Stimulated activated CD8-positive, alpha-beta memory T cell treated with anti-CD3 and anti-CD28 coated beads, Interleukin-4, amount 100 ng/mL, for 4 hours (primary cell): ENCODE measurements around the gene RING1.

Experiments used
- DNase-seq, 2 donors: peaks; one replicate each; pipeline ENCODE4 v3.0.0-alpha.2; 2020; ENCODE audit warnings: low read depth in 2 of 2, low spot score in 1 of 2

Gene RING1

DNA sequence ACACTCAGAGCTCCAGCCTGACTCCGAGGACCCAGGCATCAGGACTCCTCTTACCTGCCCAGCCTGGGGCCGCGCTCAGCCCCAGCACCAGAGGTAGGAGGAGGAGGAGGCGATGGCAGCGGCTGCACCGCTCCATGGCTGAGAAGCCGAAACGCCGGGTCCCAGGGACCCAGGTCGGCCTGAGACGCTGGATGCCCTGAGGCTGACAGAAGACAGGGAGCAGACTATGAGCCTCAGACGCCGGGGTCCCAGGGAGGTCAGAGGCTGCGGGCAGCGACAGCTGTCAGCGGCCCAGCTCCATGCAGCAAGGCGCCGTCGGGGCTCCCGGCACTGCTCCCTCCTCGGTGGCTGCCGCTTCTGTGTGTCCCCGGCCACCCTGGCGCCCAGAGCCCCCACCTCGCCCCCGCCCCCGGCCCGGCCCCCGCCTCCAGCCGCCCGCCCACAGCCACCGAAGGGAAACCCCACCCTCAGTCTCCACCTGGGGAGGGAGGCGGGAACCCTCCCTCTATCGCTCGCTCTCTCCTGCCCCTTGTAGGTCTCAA lies 16.1 kb upstream of the RING1 start, which contains the start of gene COL11A2:
Gene COL11A2 (minus strand): TSS at position 363 of the 542 bp plus-strand sequence. CDS start 227 bp downstream, at position 136.
- DNase-seq, result no peak

DNA sequence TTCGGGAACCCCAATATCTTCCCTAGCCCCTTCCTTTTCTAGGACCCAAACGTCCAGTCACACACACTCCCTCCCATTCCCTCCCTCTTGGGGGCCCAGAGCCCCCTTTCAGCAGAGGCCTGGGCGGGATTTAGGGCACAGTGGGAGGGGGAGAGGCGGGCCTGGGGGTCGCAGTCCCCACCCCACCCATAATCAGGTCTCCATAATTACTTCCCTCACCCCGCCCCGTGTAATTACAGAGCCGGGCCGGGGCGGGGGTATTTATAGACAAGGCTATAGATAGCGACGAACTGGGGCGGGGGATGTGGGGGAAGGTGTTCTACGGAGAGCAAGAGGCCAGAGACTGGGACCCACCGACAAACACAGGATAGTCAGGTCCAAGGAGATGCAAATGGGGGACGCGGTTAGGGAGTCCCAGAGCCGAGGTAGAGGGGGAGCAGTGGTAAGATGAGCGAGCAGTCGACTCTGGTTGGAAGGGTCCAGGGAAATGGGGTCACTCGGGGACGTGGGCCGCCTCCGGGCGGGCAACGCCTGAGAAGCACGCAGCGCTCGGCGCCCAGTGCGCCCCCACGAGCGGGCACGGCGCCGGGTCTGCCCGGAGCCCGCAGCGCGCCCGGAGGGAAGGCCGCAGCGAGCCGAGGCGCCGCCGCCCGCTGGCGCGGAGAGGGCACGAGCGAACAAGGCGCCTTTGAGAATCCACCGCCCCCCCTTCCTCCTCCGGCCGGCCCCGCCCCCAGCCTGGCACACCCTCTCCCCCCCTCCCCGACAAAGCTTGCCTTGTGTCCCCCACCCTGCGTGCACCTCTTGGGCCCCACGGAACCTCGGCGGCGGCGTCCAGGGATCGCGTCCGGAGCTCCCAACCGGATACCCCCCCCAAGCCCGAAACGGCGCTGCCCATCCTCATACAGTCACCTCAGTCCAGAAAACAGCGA lies 15.4 kb upstream of the RING1 start:
- no peak for DNase-seq

DNA sequence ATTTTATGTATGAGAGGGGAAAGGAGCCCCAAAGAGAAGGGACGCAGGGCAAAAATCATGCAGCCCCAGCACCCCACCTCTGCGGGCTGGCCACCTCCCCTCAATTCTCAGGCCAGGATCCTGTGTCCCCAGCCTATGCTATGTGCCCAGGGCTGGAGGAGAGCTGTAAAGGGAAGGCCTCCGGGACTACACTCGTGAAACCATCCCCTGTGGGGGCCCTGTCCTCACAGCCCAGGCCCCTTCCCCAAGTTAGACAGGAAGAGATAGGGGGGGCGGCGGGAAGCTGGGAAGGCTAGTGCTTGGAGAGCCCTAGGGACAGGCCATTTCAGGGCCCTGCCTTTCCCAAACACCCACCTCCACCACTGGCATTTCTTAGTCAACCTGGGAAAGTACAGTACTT lies 14.7 kb upstream of the RING1 start:
- DNase-seq, result no peak

DNA sequence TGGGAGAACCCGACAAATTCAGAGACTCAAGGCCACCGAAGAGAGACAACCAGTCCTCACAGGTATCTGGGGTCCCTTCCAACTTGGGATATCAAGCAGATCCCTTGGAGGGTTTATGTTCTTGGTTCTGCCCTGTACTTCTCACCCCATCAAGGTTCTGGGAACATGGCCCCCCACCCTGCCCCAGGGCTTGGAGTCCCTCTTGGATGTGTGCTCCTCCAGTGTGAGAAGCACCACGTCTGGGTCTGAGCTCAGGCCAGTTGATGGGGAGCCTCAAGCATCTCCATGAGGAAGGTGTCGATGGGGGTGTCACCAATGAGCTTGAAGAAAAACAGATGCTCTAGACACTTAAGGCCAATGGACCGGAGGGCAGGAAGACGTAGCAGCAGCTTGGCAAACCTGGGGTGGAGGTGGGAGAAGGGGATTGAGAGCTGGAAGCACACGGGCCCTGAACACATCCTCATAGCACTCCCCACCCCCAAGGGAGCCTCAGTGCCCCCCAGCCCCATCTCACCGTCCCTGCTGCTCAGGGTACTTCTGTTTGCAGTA lies 13.8 kb upstream of the RING1 start:
- DNase-seq, result no peak

DNA sequence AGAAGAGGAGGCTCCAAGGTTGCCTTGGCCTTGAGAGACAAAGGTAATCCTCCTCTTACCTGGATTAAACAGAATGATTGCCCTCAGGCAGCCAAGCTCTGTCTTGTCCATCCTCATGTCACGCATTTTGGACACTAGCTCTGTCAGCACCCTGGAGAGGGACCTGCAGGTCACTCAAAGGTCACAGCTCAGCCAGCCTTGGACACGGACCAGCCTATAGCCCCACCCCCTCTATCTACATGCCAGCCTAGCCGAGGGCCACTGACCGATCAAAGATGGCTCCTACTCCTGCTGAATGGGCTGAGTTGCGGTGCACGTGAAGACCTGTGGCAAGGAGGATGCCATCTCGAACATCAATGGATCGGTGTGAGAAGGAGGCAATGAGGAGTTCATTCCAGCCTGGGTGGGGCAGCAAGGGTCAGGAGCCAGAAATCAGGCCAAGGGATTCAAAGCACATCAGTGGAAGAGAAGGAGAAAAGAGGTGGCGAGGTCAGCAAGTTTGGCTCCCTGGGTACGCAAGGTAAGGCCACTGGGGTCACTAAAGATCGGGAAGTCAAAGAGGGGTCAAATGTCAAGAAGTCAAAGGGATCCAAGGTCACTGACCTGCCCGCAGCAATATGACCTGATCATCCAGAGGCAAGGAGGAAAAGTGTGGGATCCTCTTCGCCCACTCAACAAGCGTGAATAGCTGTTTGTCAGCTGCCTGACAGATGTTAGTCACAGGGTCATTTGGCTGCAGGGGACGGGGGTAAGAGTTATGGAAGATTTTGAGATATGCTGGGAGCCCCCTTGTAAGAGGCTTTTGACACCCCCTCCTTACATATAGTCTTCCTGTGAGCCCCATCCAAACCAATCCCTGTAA lies 12.8 kb upstream of the RING1 start:
- no peak for DNase-seq

DNA sequence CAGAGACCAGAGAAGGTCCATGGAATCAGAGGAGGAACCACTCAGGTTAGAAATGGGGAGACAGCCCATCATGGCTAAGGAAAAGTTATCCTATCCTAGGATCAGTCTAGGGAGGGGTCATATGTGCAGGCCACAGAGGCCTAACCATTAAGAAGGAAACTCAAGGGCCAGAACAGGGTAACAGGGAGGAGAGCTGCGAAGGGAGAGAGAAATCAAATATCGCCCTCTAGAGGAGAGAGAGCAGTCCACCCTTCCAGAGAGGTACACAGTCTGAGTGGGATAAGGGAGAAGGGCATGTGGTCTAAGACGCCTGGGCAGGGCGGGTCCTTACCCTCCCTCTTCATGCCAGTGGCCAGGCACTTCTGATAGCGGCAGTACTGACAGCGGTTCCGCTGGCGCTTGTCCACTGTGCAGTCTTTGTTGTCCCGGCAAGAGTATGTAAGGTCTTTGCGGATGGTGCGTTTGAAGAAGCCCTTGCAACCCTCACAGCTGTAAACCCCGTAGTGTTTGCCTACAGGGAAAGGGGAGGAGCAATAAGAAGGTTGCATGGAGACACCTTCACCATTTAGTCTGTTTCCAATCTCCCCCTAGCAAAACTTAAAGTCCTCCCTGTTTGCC lies 10.8 kb upstream of the RING1 start:
- DNase-seq, result no peak

DNA sequence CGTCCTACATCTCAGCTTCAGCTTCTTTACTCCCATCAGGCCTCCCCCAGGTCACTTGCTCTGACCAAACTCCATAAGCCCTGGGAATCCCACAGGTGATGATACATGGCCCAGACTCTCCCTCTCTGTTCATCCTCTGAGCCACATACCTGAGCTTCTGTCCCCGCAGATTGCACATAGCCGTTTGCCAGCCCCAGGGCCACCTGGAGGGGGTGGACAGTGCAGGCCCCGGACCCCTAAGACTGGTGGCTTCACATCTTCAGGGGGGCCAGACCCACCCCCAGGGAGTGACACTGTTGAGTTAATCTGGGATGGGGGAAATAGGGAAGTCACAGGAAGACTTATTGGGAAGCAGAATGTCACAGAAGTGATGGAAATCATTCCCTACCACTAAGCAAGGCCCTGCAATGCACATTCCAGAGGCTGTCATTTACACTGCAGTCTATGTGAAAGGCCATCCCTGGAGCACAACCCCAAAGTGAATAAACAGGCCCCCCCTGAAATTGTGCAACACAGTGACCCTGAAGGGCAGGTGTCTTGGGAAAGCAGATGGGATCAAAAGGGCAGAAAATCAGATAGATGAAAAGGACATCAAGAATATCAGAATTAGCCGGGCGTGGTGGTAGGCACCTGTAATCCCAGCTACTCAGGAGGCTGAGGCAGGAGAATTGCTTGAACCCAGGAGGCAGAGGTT lies 10.0 kb upstream of the RING1 start:
- DNase-seq, result no peak

DNA sequence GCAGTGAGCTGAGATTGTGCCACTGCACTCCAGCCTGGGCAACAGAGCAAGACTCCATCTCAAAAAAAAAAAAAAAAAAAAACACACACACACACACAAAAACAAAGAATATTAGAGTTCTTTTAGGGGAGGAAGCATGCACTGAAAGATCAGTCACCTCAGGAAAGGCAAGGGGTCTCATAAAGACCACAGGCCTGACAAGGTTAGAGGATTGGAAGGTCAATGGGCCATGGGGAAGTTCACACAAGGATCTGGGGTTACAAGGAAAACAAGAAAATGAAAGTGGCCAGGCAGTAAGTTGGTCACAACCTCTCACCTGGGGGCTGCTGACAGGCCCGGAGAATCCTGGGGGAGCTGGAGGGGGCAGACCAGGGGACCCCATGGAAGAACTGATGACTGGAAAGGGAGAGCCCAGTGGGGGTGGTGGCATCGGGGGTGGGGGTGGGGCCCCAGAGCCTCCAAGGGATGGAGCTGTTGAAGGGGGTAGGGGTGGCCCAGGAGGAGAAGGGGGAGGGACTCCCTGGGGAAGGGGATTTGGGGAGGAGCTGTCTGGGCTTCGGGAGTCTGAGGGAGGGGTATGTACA lies 9.4 kb upstream of the RING1 start:
- DNase-seq, result no peak

DNA sequence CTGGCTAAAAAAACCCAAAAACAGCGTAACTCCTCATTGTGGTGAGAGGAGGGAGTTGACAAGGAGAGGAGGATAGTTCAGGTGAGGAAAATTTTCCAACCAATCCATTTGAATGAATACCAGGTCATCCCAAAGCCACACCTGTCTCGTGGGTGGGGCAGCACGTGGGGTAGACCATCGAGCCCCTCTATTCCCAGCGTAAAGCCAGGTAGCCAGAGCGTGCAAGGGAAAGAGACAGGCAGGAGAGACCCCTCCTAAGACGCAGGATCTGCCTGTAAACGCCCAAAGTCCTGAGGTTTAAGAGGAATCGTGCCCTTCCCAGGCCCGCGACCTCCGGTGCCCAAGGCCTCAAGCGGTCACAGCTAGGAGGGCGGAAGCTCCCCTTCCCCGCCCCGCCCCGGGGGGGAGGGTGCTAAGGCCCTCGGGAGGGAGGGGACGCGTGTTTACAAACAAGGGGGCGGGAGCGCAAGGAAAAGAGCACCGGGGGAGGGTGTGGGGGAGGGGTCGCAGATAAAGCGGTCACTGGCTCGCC lies 8.5 kb upstream of the RING1 start:
- peak in 1 of 2 donors; percentile 43 for DNase-seq

DNA sequence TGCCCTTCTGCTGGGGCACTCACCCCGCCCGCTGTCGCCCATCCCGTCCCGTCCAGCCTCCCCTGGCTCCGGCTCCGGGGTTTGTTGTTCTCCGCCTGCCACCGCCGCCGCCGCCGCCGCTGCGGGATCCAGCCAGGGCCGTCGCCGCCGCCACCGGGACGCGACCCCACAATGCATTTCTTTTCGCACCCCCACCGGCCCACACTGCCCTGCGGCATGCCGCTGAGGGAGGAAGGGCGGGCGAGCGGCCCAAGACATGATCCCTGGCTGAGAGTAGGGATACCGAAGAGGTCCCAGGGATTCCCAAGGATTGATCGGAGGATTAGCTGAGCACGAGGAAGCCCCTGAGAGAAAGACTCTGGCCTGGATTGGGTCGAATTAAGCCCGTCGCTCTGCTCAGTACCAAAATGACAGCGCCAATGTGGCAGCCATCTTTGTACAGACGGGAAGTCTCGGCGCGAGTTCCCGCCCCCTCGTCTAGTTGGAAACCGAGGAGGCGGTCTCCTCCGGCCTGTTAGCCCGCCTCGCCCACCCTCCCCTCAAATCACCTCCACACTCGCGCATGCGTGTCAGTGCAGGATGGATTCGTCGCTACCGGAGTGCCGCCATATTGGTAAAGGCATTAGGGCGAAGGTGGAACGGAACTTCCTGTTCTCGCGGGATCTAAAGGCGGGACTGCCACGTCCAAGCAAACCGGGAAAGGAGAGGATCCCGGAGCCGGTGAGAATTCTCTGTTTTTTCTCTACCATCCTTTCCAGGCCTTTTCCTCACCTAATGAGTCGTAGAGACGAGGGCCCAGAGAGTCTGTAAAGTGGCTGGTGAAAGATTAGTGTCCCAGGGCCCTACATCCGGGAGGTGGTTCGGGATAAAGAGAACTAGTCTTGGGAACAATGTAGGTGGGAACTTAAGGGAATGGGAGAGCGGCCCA lies 7.8 kb upstream of the RING1 start, which contains the start of the genes RXRB and SLC39A7:
Gene RXRB (minus strand): TSS at position 447 of the 928 bp plus-strand sequence. CDS start 189 bp downstream, at position 258.
Gene SLC39A7 (plus strand): TSS at position 649 of the 928 bp plus-strand sequence. CDS start 379 bp downstream, outside the sequence.
- peak; percentile 97 to 98 for DNase-seq

DNA sequence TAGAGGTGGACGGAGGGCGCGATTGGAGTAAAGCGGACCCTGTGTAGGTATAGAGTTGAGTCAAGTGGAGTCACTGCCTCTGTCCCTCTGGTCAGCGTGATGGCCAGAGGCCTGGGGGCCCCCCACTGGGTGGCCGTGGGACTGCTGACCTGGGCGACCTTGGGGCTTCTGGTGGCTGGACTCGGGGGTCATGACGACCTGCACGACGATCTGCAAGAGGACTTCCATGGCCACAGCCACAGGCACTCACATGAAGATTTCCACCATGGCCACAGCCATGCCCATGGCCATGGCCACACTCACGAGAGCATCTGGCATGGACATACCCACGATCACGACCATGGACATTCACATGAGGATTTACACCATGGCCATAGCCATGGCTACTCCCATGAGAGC lies 7.2 kb upstream of the RING1 start:
- DNase-seq, result no peak

DNA sequence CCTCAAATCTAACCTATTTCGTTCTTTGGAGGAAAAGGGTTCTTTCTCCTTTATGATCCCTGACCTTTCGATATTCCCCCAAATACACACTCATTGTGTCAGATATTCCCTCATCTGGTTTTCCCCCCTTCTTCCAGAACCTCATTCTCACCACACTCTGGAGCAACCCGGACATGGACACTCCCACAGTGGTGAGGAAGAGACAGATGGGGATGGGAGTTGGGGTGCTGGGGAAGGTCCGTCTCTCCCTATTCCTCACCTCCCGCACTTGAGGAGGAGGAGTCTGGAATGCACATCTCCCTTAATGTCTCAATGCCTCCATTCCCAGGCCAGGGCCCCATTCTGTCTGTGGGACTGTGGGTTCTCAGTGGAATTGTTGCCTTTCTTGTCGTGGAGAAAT lies 6.4 kb upstream of the RING1 start:
- no peak for DNase-seq

DNA sequence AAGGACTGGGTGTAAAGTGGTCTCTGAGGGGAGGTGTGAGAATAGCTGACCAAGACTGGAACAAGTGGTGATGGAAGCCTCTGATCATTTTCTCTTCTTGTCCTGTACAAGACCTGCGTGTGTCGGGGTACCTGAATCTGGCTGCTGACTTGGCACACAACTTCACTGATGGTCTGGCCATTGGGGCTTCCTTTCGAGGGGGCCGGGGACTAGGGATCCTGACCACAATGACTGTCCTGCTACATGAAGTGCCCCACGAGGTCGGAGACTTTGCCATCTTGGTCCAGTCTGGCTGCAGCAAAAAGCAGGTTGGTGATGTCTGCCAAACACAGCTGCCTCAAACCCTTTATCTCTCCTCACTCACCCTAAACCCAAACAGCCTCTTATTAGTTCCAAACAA lies 5.5 kb upstream of the RING1 start:
- no peak for DNase-seq

DNA sequence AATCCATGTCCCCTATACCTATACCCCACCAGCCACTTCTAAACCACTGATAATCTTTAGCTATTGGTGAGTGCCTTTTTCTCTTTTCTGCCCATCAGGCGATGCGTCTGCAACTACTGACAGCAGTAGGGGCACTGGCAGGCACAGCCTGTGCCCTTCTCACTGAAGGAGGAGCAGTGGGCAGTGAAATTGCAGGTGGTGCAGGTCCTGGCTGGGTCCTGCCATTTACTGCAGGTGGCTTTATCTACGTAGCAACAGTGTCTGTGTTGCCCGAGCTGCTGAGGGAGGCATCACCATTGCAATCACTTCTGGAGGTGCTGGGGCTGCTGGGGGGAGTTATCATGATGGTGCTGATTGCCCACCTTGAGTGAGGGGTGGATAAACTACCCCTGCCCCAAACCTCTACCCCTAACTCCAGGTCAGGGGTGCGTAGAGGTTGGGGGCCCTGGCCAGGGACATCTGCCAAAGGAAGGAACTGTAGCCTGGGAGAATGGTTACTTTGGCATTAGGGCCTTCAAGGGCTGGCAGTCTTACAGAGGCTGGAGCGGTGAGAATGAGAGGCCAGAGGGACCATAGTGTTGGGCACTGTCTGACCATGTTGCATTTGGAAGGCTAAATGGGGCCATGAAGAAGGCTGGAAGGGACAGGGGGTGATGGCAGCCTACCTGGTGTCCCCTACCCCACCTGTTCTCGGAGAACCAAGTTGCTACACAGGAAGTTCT lies 4.7 kb upstream of the RING1 start:
- no peak for DNase-seq

DNA sequence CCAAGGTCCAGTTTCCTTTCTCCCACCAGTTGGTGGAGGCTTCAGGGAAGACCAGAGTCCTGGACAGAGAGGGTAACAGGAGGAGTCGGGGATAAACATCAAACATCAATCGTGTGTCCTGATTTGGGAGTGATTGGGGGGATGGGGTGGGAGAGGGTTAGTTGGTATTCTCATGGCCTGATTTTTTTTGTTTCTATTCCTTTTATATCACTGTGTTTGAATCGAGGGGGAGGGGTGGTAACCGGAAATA lies 4.2 kb upstream of the RING1 start:
- DNase-seq, result no peak

DNA sequence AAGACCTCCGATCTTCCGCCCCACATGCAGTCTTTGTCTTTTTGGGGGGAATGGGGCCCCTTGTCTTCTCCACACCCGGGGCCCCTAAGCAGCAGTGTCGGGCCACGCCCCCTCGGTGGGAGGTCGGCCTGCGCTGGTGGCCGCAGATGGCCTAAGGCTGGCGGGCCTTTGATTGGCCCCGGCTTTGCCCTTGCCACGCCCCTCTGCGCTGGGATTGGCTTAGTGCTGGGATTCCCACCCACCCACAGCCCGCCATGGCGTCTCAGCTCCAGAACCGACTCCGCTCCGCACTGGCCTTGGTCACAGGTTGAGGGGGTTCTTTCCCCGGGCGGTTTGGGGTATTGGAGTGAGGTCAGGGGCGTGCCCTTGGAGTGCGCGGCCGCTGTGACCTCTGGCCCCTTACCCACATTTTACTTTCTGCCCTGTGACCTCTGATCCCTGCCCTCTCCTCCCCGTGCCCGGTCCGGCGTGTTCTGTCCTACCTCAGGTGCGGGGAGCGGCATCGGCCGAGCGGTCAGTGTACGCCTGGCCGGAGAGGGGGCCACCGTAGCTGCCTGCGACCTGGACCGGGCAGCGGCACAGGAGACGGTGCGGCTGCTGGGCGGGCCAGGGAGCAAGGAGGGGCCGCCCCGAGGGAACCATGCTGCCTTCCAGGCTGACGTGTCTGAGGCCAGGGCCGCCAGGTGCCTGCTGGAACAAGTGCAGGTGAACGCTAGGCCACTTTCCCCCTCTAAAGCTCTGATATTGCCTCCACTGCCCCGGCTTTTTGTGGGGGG lies 3.7 kb upstream of the RING1 start, which contains the start of gene HSD17B8:
Gene HSD17B8 (plus strand): TSS at position 241 of the 776 bp plus-strand sequence. CDS start 14 bp downstream, at position 255.
- DNase-seq, result peak; percentile 80 to 86
